H9 (cell line): ENCODE measurements around the gene CGB8. TPM values are rescaled to one million over a fixed set of nuclear protein-coding genes. Genes with fewer than 3 reads are reported as not detected.
"Not testable (repeated sequence)": the region's sequence is repeated elsewhere in the genome, so short reads cannot be mapped to it uniquely, and the experiment has no call there.

Experiments used
- DNase-seq: peaks from one replicate; pipeline ENCODE4 v3.0.0-alpha.2; 2017
- H2AFZ ChIP-seq: one replicate; pipeline ENCODE4 v1.6.1; 2013; ENCODE audit warnings: mild to moderate bottlenecking, low read length, control low read depth, moderate library complexity
- H2AK5ac ChIP-seq: 2 replicates; pipeline ENCODE4 v1.6.1; 2013; ENCODE audit warnings: low read length, control low read depth, mixed read lengths; ENCODE audit not compliant: insufficient read length
- H2BK120ac ChIP-seq: one replicate; pipeline ENCODE4 v1.6.1; 2013; ENCODE audit warnings: low read depth, mild to moderate bottlenecking, low read length, control low read depth, inconsistent platforms; ENCODE audit not compliant: poor library complexity, severe bottlenecking
- H2BK12ac ChIP-seq: 2 replicates; pipeline ENCODE4 v1.6.1; 2013; ENCODE audit warnings: low read length, control low read depth, mixed read lengths, low read depth; ENCODE audit not compliant: insufficient read length
- H2BK15ac ChIP-seq: 2 replicates; pipeline ENCODE4 v1.6.1; 2013; ENCODE audit warnings: low read depth, low read length, control low read depth
- H2BK20ac ChIP-seq: one replicate; pipeline ENCODE4 v1.6.1; 2013; ENCODE audit warnings: low read depth, mild to moderate bottlenecking, low read length, control low read depth, inconsistent platforms; ENCODE audit not compliant: poor library complexity, severe bottlenecking
- H2BK5ac ChIP-seq: 2 replicates; pipeline ENCODE4 v1.6.1; 2013; ENCODE audit warnings: low read length, control low read depth, mixed read lengths; ENCODE audit not compliant: insufficient read length
- H3K14ac ChIP-seq: 2 replicates; pipeline ENCODE4 v1.6.1; 2013; ENCODE audit warnings: low read length, control low read depth; ENCODE audit not compliant: insufficient read depth
- H3K18ac ChIP-seq: 2 replicates; pipeline ENCODE4 v1.6.1; 2013; ENCODE audit warnings: low read depth, mild to moderate bottlenecking, mixed read lengths, low read length, control low read depth; ENCODE audit not compliant: insufficient read length
- H3K23ac ChIP-seq: 2 replicates; pipeline ENCODE4 v1.6.1; 2013; ENCODE audit warnings: low read length, control low read depth, mixed read lengths, low read depth; ENCODE audit not compliant: insufficient read length
- H3K23me2 ChIP-seq: 2 replicates; pipeline ENCODE4 v1.6.1; 2013; ENCODE audit warnings: low read depth, mild to moderate bottlenecking, mixed read lengths, low read length, control low read depth; ENCODE audit not compliant: insufficient read length, poor library complexity, severe bottlenecking
- H3K27ac ChIP-seq: 2 replicates; pipeline ENCODE4 v1.5.1; 2013; ENCODE audit warnings: low read length, control low read depth, mixed read lengths, low read depth; ENCODE audit not compliant: insufficient read length
- H3K27me3 ChIP-seq: 2 replicates; pipeline ENCODE4 v1.6.1; 2013; ENCODE audit warnings: low read length, control low read depth, inconsistent platforms; ENCODE audit not compliant: insufficient read depth
- H3K4ac ChIP-seq: 2 replicates; pipeline ENCODE4 v1.6.1; 2013; ENCODE audit warnings: low read depth, mild to moderate bottlenecking, control low read depth, inconsistent platforms, low read length, moderate library complexity
- H3K4me1 ChIP-seq: 2 replicates; pipeline ENCODE4 v1.6.1; 2013; ENCODE audit warnings: low read length, control low read depth, inconsistent platforms; ENCODE audit not compliant: insufficient read depth
- H3K4me2 ChIP-seq: 2 replicates; pipeline ENCODE4 v1.6.1; 2013; ENCODE audit warnings: low read length, control low read depth, mixed read lengths; ENCODE audit not compliant: insufficient read length, insufficient read depth
- H3K56ac ChIP-seq: 2 replicates; pipeline ENCODE4 v1.6.1; 2013; ENCODE audit warnings: low read depth, mild to moderate bottlenecking, mixed read lengths, low read length, control low read depth; ENCODE audit not compliant: insufficient read length
- H3K79me1 ChIP-seq: 2 replicates; pipeline ENCODE4 v1.6.1; 2013; ENCODE audit warnings: low read depth, mild to moderate bottlenecking, moderate library complexity, low read length, control low read depth, inconsistent platforms; ENCODE audit not compliant: insufficient read depth, poor library complexity, severe bottlenecking
- H3K79me2 ChIP-seq: 2 replicates; pipeline ENCODE4 v1.6.1; 2013; ENCODE audit warnings: low read length, control low read depth, inconsistent platforms; ENCODE audit not compliant: insufficient read depth
- H3K9ac ChIP-seq: 2 replicates; pipeline ENCODE4 v1.6.1; 2013; ENCODE audit warnings: low read length, control low read depth, mixed read lengths; ENCODE audit not compliant: insufficient read length; ENCODE audit errors: extremely low read depth
- H3K9me3 ChIP-seq: one replicate; pipeline ENCODE4 v1.6.1; 2013; ENCODE audit warnings: low read depth, low read length, inconsistent platforms; ENCODE audit not compliant: control insufficient read depth
- H3T11ph ChIP-seq: one replicate; pipeline ENCODE4 v1.6.1; 2013; ENCODE audit warnings: mild to moderate bottlenecking, low read length, control low read depth, inconsistent platforms
- H4K20me1 ChIP-seq: one replicate; pipeline ENCODE4 v1.6.1; 2013; ENCODE audit not compliant: control insufficient read depth, insufficient read length, insufficient read depth
- H4K5ac ChIP-seq: 2 replicates; pipeline ENCODE4 v1.6.1; 2013; ENCODE audit warnings: low read depth, mild to moderate bottlenecking, mixed read lengths, low read length, control low read depth; ENCODE audit not compliant: insufficient read length
- H4K8ac ChIP-seq: replicated peaks from 2 replicates; pipeline ENCODE4 v1.6.1; 2013; ENCODE audit warnings: low read length, control low read depth, mixed read lengths, low read depth; ENCODE audit not compliant: insufficient read length
- H4K91ac ChIP-seq: 2 replicates; pipeline ENCODE4 v1.6.1; 2013; ENCODE audit warnings: low read depth, mild to moderate bottlenecking, moderate library complexity, mixed read lengths, low read length, control low read depth; ENCODE audit not compliant: insufficient read length
- H3K27ac Mint-ChIP-seq, 3 experiments: 2 replicates in 2 of 3; 3 replicates in 1 of 3; pipeline ENCODE4 v1.8.0; 2020 to 2021; ENCODE audit warnings: mixed read lengths in 3 of 3, mild to moderate bottlenecking in 1 of 3, moderate library complexity in 1 of 3
- H3K27me3 Mint-ChIP-seq: 2 replicates; pipeline ENCODE4 v1.8.0; 2021; ENCODE audit warnings: low read depth, mild to moderate bottlenecking, moderate library complexity, mixed read lengths
- H3K36me3 Mint-ChIP-seq, 3 experiments: 2 replicates in 2 of 3; 3 replicates in 1 of 3; pipeline ENCODE4 v1.8.0; 2020 to 2021; ENCODE audit warnings: low read depth in 3 of 3, mixed read lengths in 3 of 3; ENCODE audit not compliant: insufficient read depth in 1 of 3
- H3K4me1 Mint-ChIP-seq, 2 experiments: 2 replicates each; pipeline ENCODE4 v1.8.0; 2020; ENCODE audit warnings: mixed read lengths in 2 of 2
- H3K4me3 Mint-ChIP-seq, 2 experiments: 2 replicates in 1 of 2; 3 replicates in 1 of 2; pipeline ENCODE4 v1.8.0; 2020 to 2021; ENCODE audit warnings: mild to moderate bottlenecking in 2 of 2, mixed read lengths in 2 of 2, moderate library complexity in 1 of 2
- H3K9me3 Mint-ChIP-seq, 2 experiments: 2 replicates in 1 of 2; 3 replicates in 1 of 2; pipeline ENCODE4 v1.8.0; 2020; ENCODE audit warnings: mild to moderate bottlenecking in 2 of 2, mixed read lengths in 2 of 2, moderate library complexity in 1 of 2
- WGBS: extraction: QIAGEN DNeasy Blood & Tissue Kit; methylation state at CpG from one replicate; pipeline ENCODE4 v1.1.7; 2013; ENCODE audit warnings: missing lambda C conversion rate, low lambda C conversion rate, mixed read lengths; ENCODE audit not compliant: insufficient read length; ENCODE audit errors: extremely low coverage; 5-methylcytosine and 5-hydroxymethylcytosine counted together
- total RNA-seq: library from RNA; stranded (reverse); gene quantifications from 2 replicates; pipeline ENCODE4 v1.2.1, GENCODE V29; 2021

CGB8 gene
- total RNA-seq, 1 experiment from 2014 or later: not detected

GRCh38 chr19:49025599-49025998 is 23.3 kb downstream of the CGB8 start:
- H2BK20ac ChIP-seq, H3K27ac Mint-ChIP-seq, H3K4me1 Mint-ChIP-seq: not testable (repeated sequence)

DNA sequence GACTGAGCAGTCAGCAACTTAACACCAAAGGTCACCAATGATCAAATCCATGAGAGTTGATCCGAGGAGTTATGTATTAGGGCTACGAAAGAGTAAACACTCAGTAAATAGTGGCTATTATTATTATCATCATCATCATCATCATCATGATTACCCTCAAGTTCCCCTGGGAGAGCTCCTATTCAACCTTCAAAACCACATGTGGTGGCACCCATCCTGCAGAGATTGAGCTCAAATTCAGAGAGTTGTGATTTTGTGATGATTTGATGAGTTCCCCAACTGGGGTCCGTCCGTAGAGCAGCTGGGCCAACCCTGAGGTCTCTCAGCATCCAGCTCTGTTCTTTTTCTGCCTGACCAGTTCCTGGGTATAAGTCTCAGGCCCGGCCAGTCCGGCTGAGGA is 23.8 kb downstream of the CGB8 start:
- not testable (repeated sequence) for H2BK12ac ChIP-seq, H3K79me2 ChIP-seq, H3K79me1 ChIP-seq, H4K5ac ChIP-seq, H2BK15ac ChIP-seq, H3K18ac ChIP-seq, H3K4me2 ChIP-seq, H2BK5ac ChIP-seq, H3K4me3 Mint-ChIP-seq, DNase-seq, H3K23ac ChIP-seq, H3K27ac Mint-ChIP-seq, H3K27me3 ChIP-seq, H3K9me3 Mint-ChIP-seq, H3K23me2 ChIP-seq, H4K91ac ChIP-seq, H2AK5ac ChIP-seq, H3T11ph ChIP-seq, H2BK20ac ChIP-seq, H3K56ac ChIP-seq, H3K9ac ChIP-seq, H4K8ac ChIP-seq, H3K9me3 ChIP-seq, H3K14ac ChIP-seq, H3K27ac ChIP-seq, H2AFZ ChIP-seq, H3K36me3 Mint-ChIP-seq, H2BK120ac ChIP-seq, H3K4me1 ChIP-seq, H3K4ac ChIP-seq, H4K20me1 ChIP-seq
- WGBS: no CpG with 5 or more reads among the region's 6 CpGs
- Mint-ChIP-seq H3K4me1 (peaks cover 8 to 14% of the 10 kb centered on the region in 2 experiments), H3K27me3 (peaks cover 44% of the 10 kb centered on the region)

More at GRCh38 chr19:49025599-49025998, 23.3 kb downstream of the CGB8 start:
- not testable (repeated sequence) for H3K18ac ChIP-seq, H4K8ac ChIP-seq, DNase-seq, H3K4me3 Mint-ChIP-seq, H3K23ac ChIP-seq, H3K4me1 ChIP-seq, H3K56ac ChIP-seq, H2AFZ ChIP-seq, H3K79me1 ChIP-seq, H3K9ac ChIP-seq, H3K23me2 ChIP-seq, H2BK15ac ChIP-seq, H2AK5ac ChIP-seq, H2BK120ac ChIP-seq, H3K9me3 Mint-ChIP-seq, H3K9me3 ChIP-seq, H3K36me3 Mint-ChIP-seq, H3K27ac ChIP-seq, H2BK5ac ChIP-seq, H3K79me2 ChIP-seq, H4K91ac ChIP-seq, H2BK12ac ChIP-seq, H3K4me2 ChIP-seq, H3K27me3 ChIP-seq, H3K14ac ChIP-seq, H4K5ac ChIP-seq, H3T11ph ChIP-seq, H3K4ac ChIP-seq, H4K20me1 ChIP-seq
- H3K27me3 Mint-ChIP-seq: peaks cover 42% of the 10 kb centered on the region
- no CpG with 5 or more reads among the region's 23 CpGs for WGBS
